GM10266 (cell line): ENCODE measurements around the gene RPL32.

Experiments
- DNase-seq: peaks from one replicate; pipeline ENCODE4 v3.0.0; 2012; ENCODE audit errors: extremely low spot score
- CTCF ChIP-seq: IDR thresholded peaks from 2 replicates; pipeline ENCODE4 v1.5.1; 2012; ENCODE audit warnings: mild to moderate bottlenecking, low read depth; ENCODE audit not compliant: control insufficient read depth, insufficient read depth; ENCODE audit errors: missing control alignments

The RPL32 gene

GRCh38 chr3:12818273-12818672 is 23.1 kb downstream of the RPL32 start:
- no peak for TF ChIP-seq CTCF
- DNase-seq: no peak

- TF ChIP-seq CTCF: no peak
- no peak for DNase-seq
Measured at GRCh38 chr3:12817343-12817710, 24.0 kb downstream of the RPL32 start.

GRCh38 chr3:12816521-12817342 is 24.6 kb downstream of the RPL32 start:
- no peak for DNase-seq
- TF ChIP-seq CTCF: no peak

GRCh38 chr3:12815719-12816118 is 25.6 kb downstream of the RPL32 start:
- no peak for TF ChIP-seq CTCF
- no peak for DNase-seq

- DNase-seq: no peak
- no peak for TF ChIP-seq CTCF
Measured at GRCh38 chr3:12815078-12815477, 26.3 kb downstream of the RPL32 start.

- no peak for DNase-seq
- TF ChIP-seq CTCF: no peak
Measured at GRCh38 chr3:12813967-12814366, 27.4 kb downstream of the RPL32 start.

GRCh38 chr3:12812812-12813211 is 28.6 kb downstream of the RPL32 start:
- no peak for TF ChIP-seq CTCF
- no peak for DNase-seq
